Measurements from ENCODE around the gene PODXL.
A peak's percentile ranks its signal among the peaks of the same experiment; 100 is the strongest.
"Not testable (repeated sequence)": the region's sequence is repeated elsewhere in the genome, so short reads cannot be mapped to it uniquely, and the experiment has no call there.

PODXL gene

GRCh38 chr7:131487217-131487616 lies 69.2 kb downstream of the PODXL start:
- DNase-seq: no peak

- DNase-seq: no peak
Measured at GRCh38 chr7:131486346-131486745, 70.1 kb downstream of the PODXL start.

DNA sequence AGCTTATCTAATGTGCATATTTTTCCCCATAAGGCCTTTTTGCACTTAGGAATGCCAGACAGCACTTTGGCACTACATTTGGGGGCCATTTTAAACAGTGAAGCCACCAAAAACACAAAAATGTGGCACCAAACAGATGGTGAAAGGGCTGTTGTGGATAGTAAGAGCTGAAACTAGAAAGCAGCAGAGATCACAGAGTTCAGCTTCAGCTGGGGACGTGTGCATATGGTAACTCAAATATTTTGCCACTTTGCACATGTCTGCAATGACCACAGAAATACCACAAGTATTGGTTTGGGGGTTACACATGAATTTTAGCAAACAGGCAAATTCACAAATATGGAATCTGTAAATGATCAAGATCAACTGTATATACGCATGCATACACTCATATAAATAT lies 72.8 kb downstream of the PODXL start:
- no peak for DNase-seq

- peak; percentile 1 for DNase-seq
Measured at GRCh38 chr7:131482800-131483199, 73.6 kb downstream of the PODXL start.

GRCh38 chr7:131480384-131481315 lies 75.8 kb downstream of the PODXL start:
- no peak for DNase-seq

DNA sequence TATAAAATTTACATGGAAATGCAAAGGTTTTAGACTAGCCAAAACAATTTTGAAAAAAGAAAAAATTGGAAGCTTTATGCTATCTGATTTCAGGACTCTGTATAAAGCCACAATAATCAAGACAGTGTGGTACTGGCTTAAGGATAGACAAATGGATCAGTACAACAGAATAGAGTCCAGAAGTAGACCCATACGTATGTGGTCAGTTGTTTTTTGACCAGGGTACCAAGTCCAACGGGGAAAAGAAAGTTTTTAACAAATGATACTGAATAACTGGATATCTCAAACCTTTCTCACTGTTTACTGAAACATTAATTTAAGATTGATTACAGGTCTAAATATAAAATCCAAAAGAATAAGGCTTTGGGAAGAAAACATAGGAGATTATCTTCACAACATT lies 79.7 kb downstream of the PODXL start:
- no peak for DNase-seq

- no peak for DNase-seq
Measured at GRCh38 chr7:131471250-131472004, 85.0 kb downstream of the PODXL start.

DNA sequence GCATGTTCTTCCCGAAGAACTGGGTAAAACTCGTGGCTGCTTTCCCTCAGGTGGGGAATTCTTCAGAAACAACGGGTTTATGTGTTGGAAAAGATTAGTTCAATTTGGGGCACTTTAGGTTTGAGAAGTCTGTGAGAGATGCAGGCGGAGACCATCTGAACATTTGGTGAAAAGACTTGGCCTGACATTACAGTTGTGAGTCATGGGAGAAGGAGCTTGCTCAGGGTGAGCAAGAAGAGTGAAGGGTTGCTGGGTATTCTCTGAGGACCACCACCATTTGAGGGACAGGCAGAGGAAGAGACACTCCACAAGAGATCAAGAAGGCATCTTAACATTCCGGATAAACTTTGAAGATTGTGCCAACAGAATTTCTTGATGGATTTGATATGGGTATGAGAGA lies 88.6 kb downstream of the PODXL start:
- DNase-seq: no peak

GRCh38 chr7:131466735-131467365 lies 89.6 kb downstream of the PODXL start:
- DNase-seq: no peak

GRCh38 chr7:131462715-131463114 lies 93.7 kb downstream of the PODXL start:
- DNase-seq: not testable (repeated sequence)

DNA sequence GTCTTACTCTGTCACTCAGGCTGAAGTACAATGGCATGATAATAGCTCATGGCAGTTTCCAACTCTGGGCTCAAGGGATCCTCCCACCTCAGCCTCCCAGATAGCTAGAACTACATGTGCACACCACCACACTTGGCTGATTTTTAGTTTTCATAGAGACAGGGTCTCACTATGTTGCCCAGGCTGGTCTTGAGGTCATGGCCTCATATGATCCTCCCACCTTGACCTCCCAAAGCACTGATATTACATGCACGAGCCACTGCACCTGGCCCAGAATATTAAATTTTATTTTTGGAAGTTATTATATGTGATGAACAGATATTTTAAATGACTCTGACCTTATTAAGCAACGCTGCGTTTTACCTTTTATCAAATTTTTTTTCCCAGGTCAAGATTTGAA lies 94.4 kb downstream of the PODXL start:
- DNase-seq: no peak

DNA sequence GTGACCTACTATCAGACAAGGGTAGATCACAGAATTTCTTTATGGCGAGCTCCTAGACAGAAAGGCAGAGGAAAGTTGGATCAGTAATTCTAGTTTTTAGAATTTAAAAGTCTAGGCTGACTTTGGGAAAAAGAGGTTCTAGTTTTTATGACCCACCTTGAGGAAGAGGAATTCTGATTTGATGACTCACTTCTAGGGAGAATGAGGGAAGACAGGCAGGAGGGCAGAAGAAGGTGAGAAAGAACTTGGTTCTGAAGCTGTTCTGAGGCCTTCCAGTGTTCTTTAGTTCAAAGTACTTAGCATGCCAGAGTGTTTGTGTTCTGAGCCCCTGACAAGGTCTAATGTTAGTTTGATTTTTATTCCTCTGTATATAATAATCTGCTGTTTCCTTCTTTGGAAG lies 97.2 kb downstream of the PODXL start:
- DNase-seq: no peak

DNA sequence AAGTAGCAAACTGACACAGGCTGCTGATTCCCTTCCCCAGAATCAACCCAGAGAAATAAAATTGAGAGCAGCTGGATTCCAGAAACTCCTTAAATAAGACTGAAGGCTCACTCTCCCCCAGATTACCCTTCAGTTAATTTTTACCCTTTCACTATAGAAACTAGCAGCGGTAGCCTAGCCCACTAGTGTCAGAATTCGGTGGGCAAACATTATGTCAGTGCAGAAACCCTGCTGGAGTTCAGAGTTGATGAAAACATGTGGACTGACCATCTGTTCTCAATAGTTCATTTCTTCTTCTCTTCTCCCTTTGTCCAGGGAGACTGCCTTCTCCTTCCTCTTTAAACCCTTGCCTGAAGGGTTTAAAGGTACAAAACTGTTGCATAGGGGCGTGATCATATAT lies 100.1 kb downstream of the PODXL start:
- DNase-seq: no peak

GRCh38 chr7:131455546-131455945 lies 100.9 kb downstream of the PODXL start:
- DNase-seq: no peak

GRCh38 chr7:131455001-131455400 lies 101.4 kb downstream of the PODXL start:
- DNase-seq: no peak

- no peak for DNase-seq
Measured at GRCh38 chr7:131454498-131454897, 101.9 kb downstream of the PODXL start.

All from OCI-M1 (cell line).